ENCODE results near the gene HTR1B. TPM values are rescaled to one million over a fixed set of nuclear protein-coding genes. Genes with fewer than 3 reads are reported as not detected.

HTR1B gene
- polyA plus RNA-seq, 1 donor from 2014 or later = 0.19 TPM

- TF ChIP-seq MXI1 (conservative IDR thresholded peaks at IDR 0.05; ENCODE audit: poor library complexity, severe bottlenecking) (no peak), REST (IDR thresholded peaks at IDR 0.05; ENCODE audit: borderline replicate concordance) (no peak), EP300 (conservative IDR thresholded peaks at IDR 0.05; ENCODE audit: poor library complexity, severe bottlenecking) (no peak), RAD21 (conservative IDR thresholded peaks at IDR 0.05) (no peak), SMC3 (conservative IDR thresholded peaks at IDR 0.05; ENCODE audit: poor library complexity) (no peak), EZH2 (IDR thresholded peaks at IDR 0.05; ENCODE audit: borderline replicate concordance, insufficient read depth, low read length, poor library complexity, severe bottlenecking) (no peak), CTCF (IDR thresholded peaks at IDR 0.05; ENCODE audit: poor library complexity, severe bottlenecking) (no peak), TAF1 (IDR thresholded peaks at IDR 0.05; ENCODE audit: low read depth) (no peak), POLR2AphosphoS5 (IDR thresholded peaks at IDR 0.05) (no peak)
- no peaks in the 10 kb centered on the region for H3F3A ChIP-seq (ENCODE audit: insufficient read depth, low read length, poor library complexity, severe bottlenecking)
- no peaks in the 10 kb centered on the region for H3K27me3 ChIP-seq (ENCODE audit: insufficient read depth, low read depth, low read length)
- no peak overlapping the region for H3K4me2 ChIP-seq (ENCODE audit: low read length)
- H3K79me2 ChIP-seq (replicated peaks; ENCODE audit: insufficient read depth, low read length) = no peaks in the 10 kb centered on the region
- H3K27ac ChIP-seq (ENCODE audit: low read length) = no peak overlapping the region
- H3K9me3 ChIP-seq (ENCODE audit: low read length) = no peaks in the 10 kb centered on the region
- H4K20me1 ChIP-seq (ENCODE audit: insufficient read depth) = no peaks in the 10 kb centered on the region
- H3K4me3 ChIP-seq (ENCODE audit: low read length) = no peak overlapping the region
- no peak overlapping the region for H3K9ac ChIP-seq (ENCODE audit: low read length)
- H3K36me3 ChIP-seq (ENCODE audit: insufficient read depth, low read length) = no peaks in the 10 kb centered on the region
- H2AFZ ChIP-seq (ENCODE audit: low read depth, low read length) = no peak overlapping the region
- no peaks in the 10 kb centered on the region for H3K9me2 ChIP-seq (ENCODE audit: insufficient read depth, low read length)
Observed at GRCh38 chr6:77425216-77425615, 38.1 kb downstream of the HTR1B start.

- Histone ChIP-seq H3K79me2 (replicated peaks; ENCODE audit: insufficient read depth, low read length) (no peaks in the 10 kb centered on the region), H3K9me2 (ENCODE audit: insufficient read depth, low read length) (no peaks in the 10 kb centered on the region), H3K9ac (ENCODE audit: low read length) (no peak overlapping the region), H3K9me3 (ENCODE audit: low read length) (no peaks in the 10 kb centered on the region), H2AFZ (ENCODE audit: low read depth, low read length) (no peak overlapping the region), H3K27ac (ENCODE audit: low read length) (no peak overlapping the region), H3F3A (ENCODE audit: insufficient read depth, low read length, poor library complexity, severe bottlenecking) (no peaks in the 10 kb centered on the region), H3K27me3 (ENCODE audit: insufficient read depth, low read depth, low read length) (no peaks in the 10 kb centered on the region), H3K4me2 (ENCODE audit: low read length) (no peak overlapping the region), H4K20me1 (ENCODE audit: insufficient read depth) (no peaks in the 10 kb centered on the region), H3K4me3 (ENCODE audit: low read length) (no peak overlapping the region), H3K36me3 (ENCODE audit: insufficient read depth, low read length) (no peaks in the 10 kb centered on the region)
- TF ChIP-seq REST (IDR thresholded peaks at IDR 0.05; ENCODE audit: borderline replicate concordance) (no peak), SMC3 (conservative IDR thresholded peaks at IDR 0.05; ENCODE audit: poor library complexity) (no peak), TAF1 (IDR thresholded peaks at IDR 0.05; ENCODE audit: low read depth) (no peak), RAD21 (conservative IDR thresholded peaks at IDR 0.05) (no peak), EP300 (conservative IDR thresholded peaks at IDR 0.05; ENCODE audit: poor library complexity, severe bottlenecking) (no peak), EZH2 (IDR thresholded peaks at IDR 0.05; ENCODE audit: borderline replicate concordance, insufficient read depth, low read length, poor library complexity, severe bottlenecking) (no peak), POLR2AphosphoS5 (IDR thresholded peaks at IDR 0.05) (no peak), MXI1 (conservative IDR thresholded peaks at IDR 0.05; ENCODE audit: poor library complexity, severe bottlenecking) (no peak), CTCF (IDR thresholded peaks at IDR 0.05; ENCODE audit: poor library complexity, severe bottlenecking) (no peak)
Observed at GRCh38 chr6:77424761-77425160, 38.5 kb downstream of the HTR1B start.
